AG10803 (cell line): ENCODE data around the gene COX8A.

ENCODE experiments used
- DNase-seq: peaks from one replicate; pipeline ENCODE4 v3.0.0; 2010; ENCODE audit warnings: low read depth
- H3K4me3 ChIP-seq: 2 replicates; pipeline ENCODE4 v1.5.1; 2011; ENCODE audit warnings: mild to moderate bottlenecking, low read length, control low read depth
- CTCF ChIP-seq: conservative IDR thresholded peaks from 2 replicates; pipeline ENCODE4 v1.5.1; 2011; ENCODE audit warnings: mild to moderate bottlenecking, low read length, control low read depth, inconsistent platforms

COX8A gene

GRCh38 chr11:63938479-63939396 lies 35.7 kb upstream of the COX8A start, which contains the start of gene NAA40:
Gene NAA40, plus strand, starts transcription at chr11:63939002. Its CDS starts 95 bp downstream, at chr11:63939097.
- H3K4me3 ChIP-seq, result peak within 1 kb of the TSS; percentile 88
- TF ChIP-seq CTCF, result no peak
- DNase-seq, result peak; percentile 91

GRCh38 chr11:63939397-63939891 lies 35.0 kb upstream of the COX8A start:
- H3K4me3 ChIP-seq, result peak overlapping the region; percentile 88
- DNase-seq, result no peak
- peak; percentile 18; the same call in 1 of the 2 replicates for TF ChIP-seq CTCF

- H3K4me3 ChIP-seq, result no peak overlapping the region
Measured at GRCh38 chr11:63940786-63941185, 33.6 kb upstream of the COX8A start.

GRCh38 chr11:63941901-63942300 lies 32.5 kb upstream of the COX8A start:
- TF ChIP-seq CTCF, result no peak
- DNase-seq, result no peak
- no peak overlapping the region for H3K4me3 ChIP-seq

More at GRCh38 chr11:63940786-63941185, 33.6 kb upstream of the COX8A start:
- no peak for TF ChIP-seq CTCF
- DNase-seq, result no peak

- H3K4me3 ChIP-seq, result no peak overlapping the region
- TF ChIP-seq CTCF, result no peak
Measured at GRCh38 chr11:63942803-63943202, 31.6 kb upstream of the COX8A start.

GRCh38 chr11:63944987-63945386 lies 29.4 kb upstream of the COX8A start:
- peak; percentile 45 for DNase-seq
- TF ChIP-seq CTCF, result no peak
- peak overlapping the region; percentile 27; the same call in 1 of the 2 replicates for H3K4me3 ChIP-seq

More at GRCh38 chr11:63942803-63943202, 31.6 kb upstream of the COX8A start:
- no peak for DNase-seq
